Loucy (cell line): ENCODE results near the gene TOPAZ1.

Source experiments
- CTCF ChIP-seq: fragments of 200-600 bp; sonication (generic); conservative IDR thresholded peaks from 2 replicates; pipeline ENCODE4 v1.5.1; 2014; ENCODE audit warnings: mild to moderate bottlenecking, antibody characterized with exemption, low read length
- EZH2phosphoT487 ChIP-seq: fragments of 200-600 bp; IDR thresholded peaks from 2 replicates; pipeline ENCODE4 v1.6.1; 2018; ENCODE audit warnings: antibody characterized with exemption, mild to moderate bottlenecking, moderate library complexity, borderline replicate concordance

- TF ChIP-seq CTCF (no peak), EZH2phosphoT487 (no peak)
Observed at GRCh38 chr3:44324584-44324983, 82.9 kb downstream of the TOPAZ1 start.
